Caco-2 (cell line): ENCODE data around the gene PSIP1. TPM values are rescaled to one million over a fixed set of nuclear protein-coding genes. Genes with fewer than 3 reads are reported as not detected.

Experiments used
- BruUV-seq: library from RNA; stranded (reverse); fragments of 400-500 nt; replicated peaks from 2 replicates; lab custom pipeline; 2021; lab: Mats Ljungman, UMichigan
- CTCF ChIA-PET: fragments of 300-600 bp; sonication (Branson Sonifier 250); formaldehyde crosslinking; loops from one replicate; lab custom pipeline; 2022; ENCODE audit warnings: antibody characterized with exemption; lab: Charles Lee
- POLR2A ChIA-PET: fragments of 300-600 bp; sonication (Branson Sonifier 250); formaldehyde crosslinking; loops from one replicate; lab custom pipeline; 2022; ENCODE audit warnings: antibody characterized with exemption; lab: Charles Lee
- DNase-seq, 2 experiments: peaks; one replicate each; pipeline versions ENCODE4 v3.0.0 to v3.0.0-alpha.2; 2020 to 2022
- H3K27me3 ChIP-seq: replicated peaks from 2 replicates; pipeline ENCODE4 v1.6.0; 2011; ENCODE audit warnings: low read length; ENCODE audit not compliant: control insufficient read depth, insufficient read depth
- H3K36me3 ChIP-seq: 2 replicates; pipeline ENCODE4 v1.5.1; 2011; ENCODE audit warnings: low read length; ENCODE audit not compliant: control insufficient read depth, insufficient read depth
- H3K4me1 ChIP-seq: fragments of 250-450 bp; sonication (Bioruptor Pico); 2 replicates; pipeline ENCODE4 v1.5.1; 2020; ENCODE audit warnings: mild to moderate bottlenecking
- H3K4me3 ChIP-seq: 2 replicates; pipeline ENCODE4 v1.5.1; 2011; ENCODE audit warnings: low read depth, mild to moderate bottlenecking, control low read depth, low read length
- H3K9me3 ChIP-seq: fragments of 250-450 bp; sonication (Bioruptor Pico); 2 replicates; pipeline ENCODE4 v1.5.1; 2020; ENCODE audit warnings: mild to moderate bottlenecking, moderate library complexity
- H3K27ac Mint-ChIP-seq: one replicate; pipeline ENCODE4 v1.8.0; 2022; ENCODE audit warnings: mixed read lengths; ENCODE audit not compliant: unreplicated experiment
- H3K27me3 Mint-ChIP-seq: one replicate; pipeline ENCODE4 v1.8.0; 2022; ENCODE audit warnings: mixed read lengths; ENCODE audit not compliant: insufficient read depth, unreplicated experiment
- H3K36me3 Mint-ChIP-seq: one replicate; pipeline ENCODE4 v1.8.0; 2022; ENCODE audit warnings: mild to moderate bottlenecking, mixed read lengths; ENCODE audit not compliant: insufficient read depth, unreplicated experiment
- H3K4me1 Mint-ChIP-seq: one replicate; pipeline ENCODE4 v1.8.0; 2022; ENCODE audit warnings: low read depth, mixed read lengths; ENCODE audit not compliant: unreplicated experiment
- H3K4me3 Mint-ChIP-seq: one replicate; pipeline ENCODE4 v1.8.0; 2022; ENCODE audit warnings: mild to moderate bottlenecking, moderate library complexity, mixed read lengths; ENCODE audit not compliant: unreplicated experiment
- H3K9me3 Mint-ChIP-seq: one replicate; pipeline ENCODE4 v1.8.0; 2022; ENCODE audit warnings: mixed read lengths; ENCODE audit not compliant: unreplicated experiment
- CTCF ChIP-seq, 2 experiments: fragments of 200-600 bp in 1 of 2; IDR thresholded peaks; 1 replicate in 1 of 2; 2 replicates in 1 of 2; pipeline versions ENCODE4 v1.5.1 to v1.8.0; 2011 to 2022; ENCODE audit warnings: antibody characterized with exemption in 1 of 2, control low read depth in 1 of 2, inconsistent platforms in 1 of 2, low read depth in 1 of 2, low read length in 1 of 2, mild to moderate bottlenecking in 1 of 2, moderate library complexity in 1 of 2; ENCODE audit not compliant: insufficient read depth in 1 of 2, severe bottlenecking in 1 of 2, unreplicated experiment in 1 of 2
- intact Hi-C: fragments of 100-400 bp; cut with micrococcal nuclease; formaldehyde crosslinking; loops from one replicate; pipeline ENCODE4 v1.10.0; 2022; ENCODE audit not compliant: unreplicated experiment
- total RNA-seq: library from RNA; stranded (reverse); gene quantifications from 2 replicates; pipeline ENCODE4 v1.2.3, GENCODE V29; 2022

PSIP1 gene
- total RNA-seq, 1 experiment from 2014 or later: 54.1 TPM

- H3K4me3 Mint-ChIP-seq: no peak overlapping the region
- H3K4me1 Mint-ChIP-seq: no peaks in the 10 kb centered on the region
These were observed 71.9 kb downstream of the PSIP1 start for GRCh38 chr9:15438891-15439290.

DNA sequence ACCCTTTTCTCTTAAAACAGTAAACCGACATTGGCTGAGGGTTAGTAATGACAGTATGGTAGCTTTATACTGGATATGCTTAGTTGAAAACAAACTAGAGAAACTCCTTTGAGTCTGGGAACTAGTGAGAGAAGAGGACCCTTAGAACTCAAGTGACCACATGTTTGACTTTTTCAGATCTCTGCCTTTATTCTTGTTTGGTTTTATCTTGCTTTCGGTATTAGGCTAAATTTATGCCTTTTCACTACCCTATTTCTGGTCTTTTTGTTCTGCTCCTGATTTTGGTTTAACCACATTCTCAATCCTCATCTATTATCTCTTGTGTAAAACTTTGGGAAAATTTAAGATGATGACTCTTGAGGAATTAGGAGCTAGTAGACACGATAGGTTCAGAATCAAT is 77.1 kb downstream of the PSIP1 start:
- intact Hi-C loops: no loop called here
- no peaks in the 10 kb centered on the region for H3K9me3 ChIP-seq
- ChIA-PET CTCF (no interaction called here), POLR2A (no interaction called here)
- H3K36me3 ChIP-seq: no peaks in the 10 kb centered on the region
- no peak overlapping the region for H3K4me3 Mint-ChIP-seq
- peaks cover 35% of the 10 kb centered on the region for H3K36me3 Mint-ChIP-seq
- BruUV-seq: no TSS peak
- no peaks in the 10 kb centered on the region for H3K4me1 ChIP-seq
- no peaks in the 10 kb centered on the region for H3K9me3 Mint-ChIP-seq
- DNase-seq: no peak
- H3K4me3 ChIP-seq: no peak overlapping the region
- no peaks in the 10 kb centered on the region for H3K27me3 ChIP-seq
- no peak overlapping the region for H3K27ac Mint-ChIP-seq
- H3K4me1 Mint-ChIP-seq: no peaks in the 10 kb centered on the region
- H3K27me3 Mint-ChIP-seq: no peaks in the 10 kb centered on the region
- no peak for TF ChIP-seq CTCF (IDR thresholded peaks at IDR 0.05; ENCODE audit: insufficient read depth in 1 of 2, low read depth in 1 of 2, low read length in 1 of 2, severe bottlenecking in 1 of 2, unreplicated experiment in 1 of 2)

More at GRCh38 chr9:15438891-15439290, 71.9 kb downstream of the PSIP1 start:
- no TSS peak for BruUV-seq
- Histone ChIP-seq H3K4me3 (no peak overlapping the region), H3K27me3 (no peaks in the 10 kb centered on the region), H3K4me1 (peaks cover 5% of the 10 kb centered on the region), H3K9me3 (no peaks in the 10 kb centered on the region), H3K36me3 (no peaks in the 10 kb centered on the region)
- intact Hi-C loops: no loop called here
- Mint-ChIP-seq H3K36me3 (peaks cover 42% of the 10 kb centered on the region), H3K27ac (no peak overlapping the region), H3K27me3 (no peaks in the 10 kb centered on the region), H3K9me3 (no peaks in the 10 kb centered on the region)
- ChIA-PET CTCF (no interaction called here), POLR2A (no interaction called here)
- DNase-seq: no peak
- no peak for TF ChIP-seq CTCF (IDR thresholded peaks at IDR 0.05; ENCODE audit: insufficient read depth in 1 of 2, low read depth in 1 of 2, low read length in 1 of 2, severe bottlenecking in 1 of 2, unreplicated experiment in 1 of 2)

GRCh38 chr9:15433191-15433590 is 77.6 kb downstream of the PSIP1 start:
- peaks cover 35% of the 10 kb centered on the region for H3K36me3 Mint-ChIP-seq
- H3K9me3 Mint-ChIP-seq: no peaks in the 10 kb centered on the region
- Histone ChIP-seq H3K27me3 (no peaks in the 10 kb centered on the region), H3K9me3 (no peaks in the 10 kb centered on the region), H3K4me3 (no peak overlapping the region), H3K36me3 (no peaks in the 10 kb centered on the region), H3K4me1 (no peaks in the 10 kb centered on the region)
- DNase-seq: no peak
- CTCF ChIA-PET: no interaction called here
- H3K27ac Mint-ChIP-seq: no peak overlapping the region
- H3K27me3 Mint-ChIP-seq: no peaks in the 10 kb centered on the region
- no peaks in the 10 kb centered on the region for H3K4me1 Mint-ChIP-seq
- POLR2A ChIA-PET: no interaction called here
- no TSS peak for BruUV-seq
- H3K4me3 Mint-ChIP-seq: no peak overlapping the region
- intact Hi-C loops: no loop called here
- no peak for TF ChIP-seq CTCF (IDR thresholded peaks at IDR 0.05; ENCODE audit: insufficient read depth in 1 of 2, low read depth in 1 of 2, low read length in 1 of 2, severe bottlenecking in 1 of 2, unreplicated experiment in 1 of 2)
